ENCODE data around the gene MAPK12.

MAPK12 gene

GRCh38 chr22:50257451-50258360, 3.8 kb downstream of the MAPK12 start:
- TF ChIP-seq, protein P1, sequence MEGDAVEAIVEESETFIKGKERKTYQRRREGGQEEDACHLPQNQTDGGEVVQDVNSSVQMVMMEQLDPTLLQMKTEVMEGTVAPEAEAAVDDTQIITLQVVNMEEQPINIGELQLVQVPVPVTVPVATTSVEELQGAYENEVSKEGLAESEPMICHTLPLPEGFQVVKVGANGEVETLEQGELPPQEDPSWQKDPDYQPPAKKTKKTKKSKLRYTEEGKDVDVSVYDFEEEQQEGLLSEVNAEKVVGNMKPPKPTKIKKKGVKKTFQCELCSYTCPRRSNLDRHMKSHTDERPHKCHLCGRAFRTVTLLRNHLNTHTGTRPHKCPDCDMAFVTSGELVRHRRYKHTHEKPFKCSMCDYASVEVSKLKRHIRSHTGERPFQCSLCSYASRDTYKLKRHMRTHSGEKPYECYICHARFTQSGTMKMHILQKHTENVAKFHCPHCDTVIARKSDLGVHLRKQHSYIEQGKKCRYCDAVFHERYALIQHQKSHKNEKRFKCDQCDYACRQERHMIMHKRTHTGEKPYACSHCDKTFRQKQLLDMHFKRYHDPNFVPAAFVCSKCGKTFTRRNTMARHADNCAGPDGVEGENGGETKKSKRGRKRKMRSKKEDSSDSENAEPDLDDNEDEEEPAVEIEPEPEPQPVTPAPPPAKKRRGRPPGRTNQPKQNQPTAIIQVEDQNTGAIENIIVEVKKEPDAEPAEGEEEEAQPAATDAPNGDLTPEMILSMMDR (IDR thresholded peaks at IDR 0.05) = no peak

DNA sequence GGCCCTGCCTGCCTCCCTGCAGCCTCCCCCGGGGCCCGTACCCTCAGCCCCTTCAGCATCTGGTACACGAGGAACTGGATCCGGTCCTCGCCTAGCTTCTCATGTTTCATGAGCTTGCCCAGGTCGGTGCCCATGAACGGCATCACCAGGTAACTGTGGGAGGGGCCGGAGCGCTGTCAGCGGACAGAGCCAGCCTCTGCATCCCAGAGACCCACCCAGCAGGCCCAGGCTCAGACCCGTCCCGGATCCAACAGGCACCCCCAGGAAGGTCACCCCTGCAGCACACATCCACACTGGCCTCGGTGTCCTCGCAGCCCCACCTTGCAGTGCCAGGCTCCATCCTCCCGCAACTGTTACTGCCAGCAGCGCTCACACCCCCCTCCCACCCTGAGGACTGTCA, 4.4 kb downstream of the MAPK12 start:
- TF ChIP-seq, protein P1 (IDR thresholded peaks at IDR 0.05) = no peak

DNA sequence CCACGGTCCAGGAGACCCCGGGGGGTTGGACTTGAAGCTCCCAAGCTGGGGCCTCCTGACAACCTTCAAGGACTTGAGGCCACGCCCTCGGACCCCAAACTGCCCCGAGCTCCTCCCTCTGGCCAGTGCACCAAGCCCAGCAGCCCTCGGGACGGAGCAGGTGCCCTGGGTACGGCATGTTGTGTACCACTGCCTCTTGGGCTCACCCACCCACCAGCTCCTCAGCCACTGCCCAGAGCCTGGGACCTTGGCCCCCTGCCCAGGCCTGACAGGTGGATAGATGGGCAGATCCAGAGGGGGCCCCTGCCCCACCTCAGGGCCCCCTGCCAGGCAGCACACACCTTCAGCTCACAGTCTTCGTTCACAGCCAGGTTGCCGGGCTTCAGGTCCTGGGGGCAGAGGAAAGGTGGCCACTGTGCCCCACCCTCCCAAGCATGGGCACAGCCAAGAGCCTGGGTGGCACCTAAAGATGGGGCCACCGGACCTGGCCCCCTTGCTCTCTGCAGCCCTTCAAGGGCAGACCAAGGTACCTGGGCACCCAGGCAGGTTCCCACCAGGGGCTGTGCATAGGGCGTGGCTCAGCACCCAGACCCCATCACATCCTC, 5.1 kb downstream of the MAPK12 start:
- TF ChIP-seq, protein P1 (IDR thresholded peaks at IDR 0.05) = no peak

GRCh38 chr22:50255607-50256006, 5.9 kb downstream of the MAPK12 start:
- TF ChIP-seq, protein P1 (IDR thresholded peaks at IDR 0.05) = no peak

DNA sequence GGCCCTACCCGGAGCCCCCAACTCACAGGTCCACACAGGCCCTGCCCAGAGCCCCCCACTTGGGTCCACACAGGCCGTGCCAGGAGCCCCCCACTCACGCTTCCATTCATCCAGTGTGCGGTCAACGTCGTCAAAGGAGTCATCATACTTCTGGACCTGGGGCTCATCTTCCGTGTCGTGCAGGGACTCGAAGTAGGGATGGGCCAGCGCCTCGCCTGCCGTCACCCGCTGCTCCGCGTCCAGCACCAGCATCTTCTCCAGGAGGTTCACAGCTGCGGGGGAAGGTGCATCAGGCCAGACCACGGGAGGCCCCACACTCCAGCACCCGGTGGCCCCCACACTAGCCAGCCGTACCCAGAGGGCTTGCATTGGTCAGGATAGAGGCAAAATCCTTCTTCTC, 6.4 kb downstream of the MAPK12 start:
- TF ChIP-seq, protein P1 (IDR thresholded peaks at IDR 0.05) = no peak

GRCh38 chr22:50253941-50254340, 7.5 kb downstream of the MAPK12 start:
- TF ChIP-seq, protein P1 (IDR thresholded peaks at IDR 0.05) = no peak

DNA sequence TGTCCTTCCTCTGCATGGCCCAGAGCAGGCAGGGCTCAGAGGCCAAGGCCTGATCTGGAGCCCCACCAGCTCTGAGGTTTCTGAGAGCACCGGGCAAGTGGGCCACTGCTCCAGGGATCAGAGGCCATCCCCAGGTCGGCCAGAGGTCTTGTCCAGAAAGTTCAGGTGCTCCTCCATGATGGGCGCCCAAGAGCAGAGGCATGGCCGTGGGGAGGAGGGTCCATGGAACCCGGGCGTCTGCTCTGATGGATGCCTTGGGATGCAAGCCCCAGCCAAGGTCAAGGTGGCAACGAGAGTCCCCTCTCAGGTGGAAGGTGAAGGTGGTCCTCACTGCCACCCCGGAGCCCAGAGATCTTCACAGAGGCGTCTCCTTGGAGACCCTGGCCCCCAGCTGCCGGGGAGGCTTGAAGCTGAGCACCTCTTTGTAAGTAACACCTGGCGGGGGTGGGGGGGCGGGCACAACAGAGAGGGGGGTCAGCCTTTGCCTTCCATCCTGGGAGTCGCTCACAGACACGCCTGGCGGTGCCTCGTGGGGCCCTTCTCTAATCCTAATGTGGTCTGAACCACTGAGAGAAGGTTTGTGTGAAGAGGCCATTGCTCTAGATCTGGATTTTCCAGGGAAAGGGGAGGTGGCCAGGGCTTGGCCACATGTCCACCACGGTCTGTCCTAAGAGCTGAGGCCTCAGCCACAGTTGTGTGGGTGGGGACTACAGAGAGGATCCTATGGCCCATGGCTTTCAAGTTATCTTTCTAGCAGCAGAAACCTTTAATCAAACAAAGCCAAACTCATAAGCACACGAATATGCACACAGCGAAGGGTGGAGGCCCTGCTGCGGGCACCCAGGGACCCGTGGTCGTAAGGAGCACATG, 8.2 kb downstream of the MAPK12 start:
- TF ChIP-seq, protein P1 (IDR thresholded peaks at IDR 0.05) = no peak

Data from LNCAP (cell line).